Measurements from ENCODE around the gene GPR171.

GPR171 gene

DNA sequence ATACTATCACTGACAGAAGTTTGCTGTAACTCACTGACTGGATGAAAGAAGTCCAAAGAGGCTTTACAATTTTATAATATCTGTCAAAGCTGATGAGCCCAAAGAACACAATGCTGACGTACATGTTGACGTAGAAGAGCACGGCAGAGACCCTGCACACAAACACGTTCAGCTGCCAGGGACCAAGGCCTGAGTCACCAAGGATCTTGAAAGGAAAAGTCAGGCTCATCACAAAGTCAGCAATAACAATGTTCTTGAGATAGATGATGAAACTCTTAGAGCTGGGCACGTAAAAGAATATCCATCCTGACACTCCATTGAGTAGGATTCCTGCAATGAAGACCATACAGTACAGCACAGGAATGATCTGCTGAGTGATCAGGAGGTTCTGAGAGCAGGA lies 10.9 kb upstream of the GPR171 start:
- no peak for DNase-seq (ENCODE audit: low spot score)

DNA sequence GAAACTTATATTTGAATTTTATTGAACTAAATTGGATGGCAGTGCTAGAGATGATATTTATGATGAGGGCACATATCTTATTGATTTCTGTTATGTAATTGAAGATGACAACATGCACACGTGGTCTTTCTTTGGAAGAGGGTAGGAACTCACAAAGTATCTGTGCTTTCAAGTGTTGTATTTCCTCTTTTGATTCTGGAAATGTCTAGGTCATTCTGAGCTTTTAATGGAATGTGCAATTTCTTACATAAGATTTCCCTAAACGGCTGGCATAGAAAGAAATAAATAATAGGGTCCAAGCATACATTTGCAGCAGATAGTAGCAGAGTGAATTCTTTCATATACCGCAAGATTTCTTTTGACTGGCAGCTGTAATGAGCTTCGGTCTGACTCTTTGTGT lies 10.1 kb upstream of the GPR171 start:
- DNase-seq (ENCODE audit: low spot score) = no peak

DNA sequence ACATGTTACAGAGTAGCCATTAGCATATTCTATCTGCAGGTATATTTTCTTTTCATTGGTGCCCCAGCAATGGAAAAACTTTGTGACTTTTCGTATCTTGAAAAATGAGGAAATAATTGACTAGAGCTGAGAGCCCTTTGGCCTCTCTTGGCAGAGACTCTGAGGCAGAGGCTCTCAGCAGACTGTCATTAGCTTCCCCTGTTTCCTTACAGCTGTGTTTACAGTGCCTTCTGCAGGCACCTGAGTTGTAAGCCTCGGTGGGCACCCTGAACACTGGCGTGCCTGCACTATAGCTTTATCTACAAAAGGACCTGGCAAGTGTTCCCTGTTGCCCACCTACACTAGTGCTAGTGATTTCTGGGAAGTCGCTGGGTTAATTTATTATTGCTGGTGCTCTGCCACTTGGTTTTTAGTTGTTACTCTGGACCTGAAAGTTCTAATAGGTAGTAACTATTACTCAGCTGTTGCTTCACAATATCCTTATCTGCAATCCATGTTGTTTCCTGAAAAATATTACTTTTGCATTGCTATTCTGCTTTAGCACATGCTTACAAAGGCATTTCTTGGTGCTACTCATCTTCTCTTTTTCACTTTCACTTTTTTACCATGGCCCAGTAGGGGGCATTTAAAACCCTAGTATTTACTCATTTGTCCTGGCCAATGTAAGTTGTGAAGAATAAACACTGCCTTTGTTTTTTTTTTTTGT lies 7.8 kb upstream of the GPR171 start:
- DNase-seq (ENCODE audit: low spot score) = no peak

DNA sequence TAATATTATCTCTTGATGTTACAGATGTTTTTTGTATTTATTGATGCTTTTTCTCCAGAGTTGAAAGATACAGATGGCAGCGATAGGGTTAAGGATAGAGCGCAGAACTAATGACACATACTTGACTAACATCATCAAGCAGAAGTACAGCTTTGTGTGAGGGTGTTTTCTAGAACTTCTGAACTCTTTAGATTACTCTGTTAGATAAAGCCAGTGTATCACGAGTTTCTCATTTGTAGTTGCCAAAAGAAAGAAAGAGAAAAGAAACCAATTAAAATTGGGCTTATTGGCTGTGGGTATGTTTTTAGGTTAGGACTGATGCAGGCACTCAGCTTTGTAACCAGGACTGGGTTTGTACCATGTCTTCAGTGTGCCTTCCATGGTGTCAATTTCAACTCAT lies 6.6 kb upstream of the GPR171 start:
- DNase-seq (ENCODE audit: low spot score) = no peak

DNA sequence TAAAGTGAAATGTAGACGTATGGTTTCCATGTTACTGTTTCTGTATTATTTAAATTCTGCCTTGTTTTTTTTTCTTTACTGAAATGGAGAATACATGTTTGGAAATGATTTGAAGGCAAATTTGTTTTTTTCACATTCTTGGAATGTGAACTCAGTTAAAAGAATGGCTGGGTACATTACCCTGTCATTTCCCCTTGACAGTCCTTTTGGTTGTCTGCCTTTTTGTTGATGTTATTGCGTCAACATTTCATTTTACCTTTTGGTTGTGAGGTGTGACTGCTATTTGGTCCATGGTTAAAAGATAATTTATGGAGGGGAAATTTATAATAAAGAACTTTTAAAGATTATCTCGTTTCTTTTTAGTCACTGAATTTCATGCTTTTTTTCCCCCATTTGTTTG lies 3.2 kb upstream of the GPR171 start:
- no peak for DNase-seq (ENCODE audit: low spot score)

DNA sequence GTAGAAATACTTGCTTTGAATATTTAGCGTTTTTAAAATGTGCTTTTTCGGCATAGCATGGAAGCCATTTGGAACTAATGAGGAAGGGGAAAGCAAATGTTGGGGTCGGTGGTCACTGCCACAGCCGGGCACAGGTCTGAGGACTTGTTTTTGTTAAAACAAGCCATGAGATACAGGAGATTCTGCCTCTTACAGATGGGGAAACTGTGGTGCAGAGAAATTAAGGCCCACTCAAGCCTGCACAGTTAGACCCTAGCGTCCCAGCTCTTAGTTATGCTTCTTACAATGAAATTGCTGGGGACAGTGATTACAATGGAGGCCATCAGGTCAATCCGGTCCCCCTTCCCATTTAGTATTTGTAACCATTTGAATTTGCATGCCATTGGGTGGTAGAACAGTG lies 2.5 kb upstream of the GPR171 start:
- DNase-seq (ENCODE audit: low spot score) = no peak

DNA sequence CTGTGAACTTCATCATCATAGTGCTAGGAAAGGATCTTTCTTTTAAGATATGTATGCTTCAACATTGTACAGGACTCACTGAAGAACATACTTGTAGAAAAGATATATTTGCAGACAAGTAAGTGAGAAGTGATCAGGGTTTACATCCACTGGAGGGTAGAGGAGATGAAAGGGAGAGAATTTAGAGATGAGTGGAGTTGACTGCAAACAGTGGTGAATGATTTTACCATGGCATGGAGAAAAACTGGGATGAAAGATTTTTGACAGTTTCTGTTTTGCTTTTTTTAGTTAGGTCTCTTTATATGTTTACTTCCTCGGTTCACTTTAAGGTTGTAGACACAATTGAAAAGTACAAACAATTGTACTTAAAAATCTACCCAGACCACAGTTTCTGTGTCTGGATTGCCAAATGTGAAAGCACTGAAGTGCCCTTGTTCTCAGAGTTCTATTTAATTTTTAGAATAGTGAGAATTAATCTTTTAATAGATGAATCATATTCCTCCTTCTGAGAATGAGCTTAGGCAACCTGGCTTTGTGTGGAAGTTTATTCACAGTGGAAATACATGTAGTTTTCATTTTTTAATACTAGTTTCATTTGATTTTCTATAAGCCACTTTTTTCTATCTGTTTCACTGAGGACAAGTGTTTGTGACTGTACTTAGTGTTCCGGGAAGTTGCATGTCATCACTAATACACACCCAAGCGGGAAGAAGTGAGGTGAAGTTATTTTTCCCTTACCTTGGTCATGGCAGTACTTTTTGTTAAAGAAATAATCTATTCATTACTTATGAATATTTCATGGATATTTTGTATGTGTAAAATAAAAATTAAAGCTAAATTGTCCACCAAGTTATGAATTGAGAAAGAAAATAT lies 1.8 kb upstream of the GPR171 start:
- DNase-seq (ENCODE audit: low spot score) = no peak

DNA sequence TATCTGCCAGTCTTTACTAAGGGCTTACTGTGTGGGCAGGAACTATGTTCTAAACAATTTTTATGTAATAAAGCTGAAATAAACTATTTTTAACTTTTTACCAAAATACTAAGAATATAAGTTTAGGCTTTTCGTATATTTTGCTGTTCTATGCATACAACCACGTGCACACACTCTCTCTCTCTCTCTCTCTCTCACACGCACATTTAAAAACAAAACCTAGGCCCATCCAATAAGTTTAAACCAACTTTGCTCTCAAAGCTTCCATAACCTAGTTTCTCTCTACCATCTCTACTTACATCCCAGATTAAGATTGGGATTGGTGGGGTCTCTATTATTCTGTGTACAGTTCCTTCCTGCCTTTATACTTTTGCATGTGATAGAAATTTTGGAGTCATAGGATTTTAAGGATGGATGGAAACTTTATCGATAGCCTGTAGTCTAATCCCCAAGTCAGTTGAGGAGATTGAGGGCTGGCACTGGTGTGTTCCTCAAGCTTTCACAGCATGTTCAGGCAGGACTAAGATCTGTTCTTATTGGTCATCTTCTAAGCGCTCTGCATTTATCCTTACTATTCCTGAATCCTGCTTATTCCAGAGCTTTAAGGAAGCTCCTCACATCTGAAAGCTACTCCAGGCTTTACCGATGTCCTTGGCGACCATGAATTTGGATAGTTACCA lies 1.8 kb downstream of the GPR171 start:
- DNase-seq (ENCODE audit: low spot score) = no peak

DNA sequence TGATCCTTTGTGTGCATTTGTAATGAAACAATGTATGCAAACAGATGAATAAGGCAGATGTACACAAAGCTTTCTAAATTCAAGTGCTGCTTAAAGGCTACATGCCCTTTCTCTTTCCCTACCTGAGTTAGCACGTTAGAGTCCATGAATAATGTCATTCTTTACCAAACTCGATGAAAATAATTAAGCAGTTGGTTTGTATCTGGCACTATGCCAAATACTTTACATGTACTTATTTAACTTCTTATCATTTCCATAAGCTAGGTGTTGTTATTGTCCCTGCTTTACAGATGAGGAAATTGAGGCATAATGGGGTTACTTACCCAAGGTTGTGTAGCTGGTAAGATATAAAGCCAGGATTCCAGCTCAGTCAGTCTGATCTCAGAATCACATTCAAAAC lies 2.4 kb downstream of the GPR171 start:
- DNase-seq (ENCODE audit: low spot score) = no peak

DNA sequence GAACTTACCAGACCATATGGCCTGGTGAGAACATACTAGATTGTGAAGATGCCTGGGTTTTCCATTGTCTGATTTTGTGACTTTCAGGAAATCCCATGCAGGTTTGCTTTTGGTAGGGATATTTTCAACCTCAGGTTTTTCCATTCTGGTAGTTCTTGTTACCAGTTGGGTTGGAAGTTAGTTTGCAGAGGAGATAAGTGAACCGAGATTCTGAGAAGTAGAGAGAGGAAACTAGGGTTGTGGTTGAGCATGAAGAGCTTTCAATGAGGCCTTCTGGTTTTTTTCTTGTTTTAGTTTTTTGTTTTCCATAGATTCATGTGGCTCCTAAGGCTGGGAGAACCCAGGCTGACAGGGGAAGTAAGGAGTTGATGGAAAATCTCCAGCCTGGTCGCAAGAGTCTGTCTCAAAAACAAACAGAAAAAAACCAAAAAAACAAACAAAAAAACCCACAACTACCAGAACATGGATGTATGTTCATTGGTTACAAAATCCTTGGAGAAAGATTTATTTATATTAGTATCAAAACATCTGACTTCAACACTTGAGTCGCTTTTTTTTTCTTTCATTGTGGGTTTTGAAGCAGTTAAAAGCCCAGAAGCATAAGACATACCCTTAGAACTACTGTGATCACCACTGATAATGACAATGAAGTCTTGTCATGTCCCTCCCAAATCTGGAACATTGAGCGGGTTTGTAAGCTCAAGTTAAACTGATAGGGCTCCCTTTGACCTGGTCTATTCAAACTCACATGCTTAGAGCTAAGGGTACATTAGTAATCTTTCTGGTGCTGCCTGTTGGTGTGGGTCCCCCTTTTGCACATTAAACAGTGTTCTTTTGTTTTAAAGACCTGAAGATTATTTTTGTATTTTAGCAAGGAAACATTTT lies 3.2 kb downstream of the GPR171 start:
- DNase-seq (ENCODE audit: low spot score) = no peak

DNA sequence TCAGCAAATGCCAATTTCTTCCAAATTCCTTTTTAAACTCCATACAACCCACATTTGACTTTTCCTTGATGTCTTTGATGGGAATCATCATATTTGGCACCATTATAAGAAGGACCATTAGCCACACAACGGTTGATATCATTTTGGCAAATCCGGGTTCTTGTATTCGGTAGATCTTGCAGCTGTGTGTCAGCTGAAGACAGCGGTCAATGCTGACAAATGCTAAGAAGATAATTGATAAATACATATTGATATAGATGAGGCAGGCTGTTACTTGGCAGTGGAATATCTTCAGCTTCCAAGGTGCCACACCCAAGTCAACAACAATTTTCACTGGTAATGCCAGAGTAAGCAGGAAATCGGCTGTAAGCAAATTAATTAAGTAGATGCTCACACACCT lies 4.2 kb downstream of the GPR171 start:
- DNase-seq (ENCODE audit: low spot score) = no peak

DNA sequence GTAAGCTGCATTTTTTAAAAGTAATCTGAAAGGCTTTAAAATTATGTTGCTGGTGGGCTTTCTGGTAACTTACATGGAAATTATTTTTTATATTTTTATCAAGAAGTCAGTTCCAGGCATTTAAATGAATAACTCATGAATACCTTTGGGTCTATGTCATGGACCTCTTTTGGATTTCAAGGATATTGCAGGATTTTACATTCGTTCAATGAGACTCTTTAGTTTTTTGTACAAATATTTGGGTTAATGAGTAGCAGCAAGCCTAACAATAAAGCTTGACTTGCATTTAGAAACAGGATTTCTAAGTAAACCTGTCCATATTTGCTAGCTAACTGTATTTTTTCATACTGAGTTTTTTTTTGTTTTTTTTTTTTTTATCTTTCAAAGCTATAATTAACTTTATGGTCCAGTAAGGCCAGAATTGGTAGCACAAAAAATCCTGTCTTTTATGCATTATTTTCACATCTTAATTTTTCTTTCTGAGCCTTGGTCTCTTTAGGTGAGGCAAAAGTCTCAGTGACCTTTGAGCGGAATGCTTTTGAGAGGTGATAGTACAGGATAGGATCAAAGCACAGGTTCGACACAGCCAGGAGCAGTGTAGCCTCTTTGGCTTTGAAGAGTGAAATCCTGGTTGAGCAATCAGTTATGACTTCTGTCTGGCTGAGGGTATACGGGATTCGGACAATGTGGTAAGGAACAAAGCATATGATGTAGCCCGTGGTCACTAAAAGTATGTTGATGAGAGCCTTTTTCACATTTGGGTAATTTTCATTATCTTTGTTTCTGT lies 4.8 kb downstream of the GPR171 start:
- DNase-seq (ENCODE audit: low spot score) = no peak

DNA sequence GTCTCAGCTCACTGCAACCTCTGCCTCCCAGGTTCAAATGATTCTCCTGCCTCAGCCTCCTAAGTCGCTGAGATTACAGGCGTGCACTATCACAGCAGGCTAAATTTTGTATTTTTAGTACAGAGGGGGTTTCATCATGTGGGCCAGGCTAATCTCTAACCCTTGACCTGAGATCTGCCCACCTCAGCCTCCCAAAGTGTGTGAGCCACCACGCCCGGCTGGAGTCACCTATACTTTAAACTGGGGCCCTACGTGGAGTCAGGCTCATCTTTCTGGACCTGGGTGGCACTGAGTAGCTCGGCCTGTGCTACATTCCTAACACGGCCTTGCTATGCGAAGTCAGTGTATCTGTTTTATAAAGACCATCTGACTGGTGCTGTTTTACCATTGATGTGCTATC lies 5.8 kb downstream of the GPR171 start:
- no peak for DNase-seq (ENCODE audit: low spot score)

DNA sequence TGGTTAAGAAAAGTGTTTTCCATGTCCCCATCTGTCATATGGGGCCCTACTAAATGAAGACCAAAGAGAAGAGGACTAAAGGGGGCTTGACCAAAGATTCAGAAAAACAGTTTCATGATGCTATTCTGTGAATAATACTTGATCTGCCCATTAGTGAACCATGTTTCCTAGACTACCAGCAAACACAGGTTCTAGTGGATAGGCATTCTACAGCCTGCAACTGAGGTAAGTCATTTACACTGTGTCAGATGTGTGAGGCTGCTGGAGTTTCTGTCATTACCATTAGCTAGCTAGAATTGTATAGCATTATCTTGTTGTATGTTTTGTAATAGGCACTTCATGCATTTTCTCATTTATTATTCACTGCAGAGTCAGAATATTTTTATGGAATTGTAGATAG lies 6.6 kb downstream of the GPR171 start:
- no peak for DNase-seq (ENCODE audit: low spot score)

DNA sequence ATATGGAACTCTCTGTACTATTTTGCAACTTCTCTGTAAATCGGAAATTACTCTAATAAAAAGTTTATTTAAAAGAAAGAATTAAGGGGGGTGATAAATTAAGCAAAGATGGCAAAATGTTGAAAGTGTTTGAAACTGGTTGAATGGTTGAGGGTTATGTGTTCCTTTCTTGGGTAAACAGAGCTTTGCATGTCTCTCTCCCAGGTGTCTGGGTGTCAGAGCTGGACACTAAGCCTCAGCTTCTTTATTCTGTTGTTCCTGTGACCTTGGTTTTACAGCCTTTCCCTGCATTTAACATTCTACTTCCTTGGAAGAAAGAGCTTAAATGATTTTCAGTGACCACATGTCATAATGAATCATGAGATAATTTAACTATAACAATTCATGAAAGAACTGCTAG lies 7.2 kb downstream of the GPR171 start:
- no peak for DNase-seq (ENCODE audit: low spot score)

DNA sequence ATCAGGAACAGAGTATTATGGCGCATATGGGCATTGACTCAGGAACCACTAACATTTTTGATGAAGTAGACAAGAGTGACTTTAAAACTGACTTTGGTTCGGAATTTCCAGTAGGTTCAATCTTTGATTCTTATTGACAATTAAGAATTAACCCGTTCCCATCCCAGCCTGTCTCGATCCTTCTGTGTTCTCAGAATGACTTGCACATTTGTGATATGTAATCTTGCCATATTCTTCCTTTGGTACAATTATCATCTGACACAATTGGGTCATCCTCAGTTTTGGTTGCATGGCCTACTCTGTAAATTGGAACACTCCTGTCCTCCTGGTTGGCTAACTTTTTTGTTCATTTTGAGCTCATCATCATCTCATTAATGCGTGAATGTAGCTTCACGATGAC lies 10.5 kb downstream of the GPR171 start:
- no peak for DNase-seq (ENCODE audit: low spot score)

DNA sequence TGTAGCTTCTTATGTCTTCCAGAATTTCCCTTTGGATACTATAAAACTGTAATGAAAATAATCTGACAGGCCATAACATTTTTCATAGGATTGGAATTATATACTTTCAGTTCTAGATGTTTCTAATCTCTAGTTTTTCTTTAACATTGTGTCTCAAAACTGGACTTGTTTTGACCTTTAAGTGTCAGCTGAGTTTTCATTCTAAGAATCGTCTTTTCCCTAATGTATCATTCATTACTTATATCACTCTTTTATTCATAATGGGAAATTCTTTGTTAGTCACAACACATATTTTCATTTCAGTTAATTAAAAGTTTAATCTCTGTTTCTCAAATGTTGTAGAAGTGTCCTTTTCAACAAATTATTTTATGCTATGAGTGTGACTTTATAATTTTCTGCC lies 11.9 kb downstream of the GPR171 start:
- no peak for DNase-seq (ENCODE audit: low spot score)

DNA sequence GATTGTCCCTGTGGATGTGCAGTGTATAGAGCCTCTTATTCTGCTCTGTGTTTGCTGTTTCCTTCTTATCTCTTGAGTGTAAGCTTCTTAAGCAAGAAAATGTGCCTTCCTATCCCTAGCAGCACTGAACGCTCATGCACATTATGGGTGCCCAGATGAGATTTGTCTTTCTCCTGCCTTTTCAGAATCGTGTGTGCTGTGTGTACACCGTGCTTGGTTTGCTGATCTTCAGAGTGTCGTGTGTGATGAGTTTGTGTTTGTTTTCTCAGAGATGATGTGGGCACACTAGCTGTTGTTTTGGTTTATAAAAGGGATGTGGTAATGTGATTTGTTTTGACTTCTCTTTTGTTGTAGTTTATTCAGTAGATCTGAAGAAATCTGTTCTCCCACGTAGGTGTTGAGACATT lies 19.7 kb downstream of the GPR171 start:
- no peak for DNase-seq (ENCODE audit: low spot score)

DNA sequence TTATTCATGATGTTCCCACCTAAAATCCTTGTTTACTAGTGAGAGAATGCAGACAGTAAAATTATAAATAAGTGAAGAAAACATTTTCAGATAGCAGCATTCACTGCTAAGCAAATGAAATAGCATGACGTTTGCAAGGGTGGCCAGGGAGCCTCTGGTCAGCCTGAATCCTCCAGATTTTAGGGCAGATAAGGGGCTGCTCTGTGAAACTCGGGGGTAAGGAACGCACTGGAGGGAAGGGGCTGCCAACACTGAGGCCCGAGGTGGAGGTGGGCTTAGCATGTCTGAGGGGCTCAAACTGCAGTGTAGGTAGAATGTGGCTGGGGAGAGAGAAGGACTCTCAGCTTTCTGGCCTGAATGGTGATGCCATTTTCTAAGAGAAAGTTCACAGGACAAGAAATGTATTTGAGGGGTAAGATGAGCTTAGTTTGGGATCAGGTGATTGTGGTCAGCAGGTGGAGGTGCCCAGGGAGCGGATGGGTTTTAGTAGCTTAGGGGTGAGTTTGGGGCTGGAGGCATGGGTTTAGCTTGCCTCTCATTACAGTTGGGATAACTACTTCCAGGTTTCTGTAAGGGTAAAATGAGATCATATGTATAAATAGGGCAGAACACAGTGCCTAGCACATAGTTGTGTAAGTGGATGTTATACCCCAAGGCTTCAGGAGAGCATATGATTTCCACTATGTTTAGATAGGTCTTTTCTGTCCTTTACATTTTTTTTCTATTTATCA lies 20.5 kb downstream of the GPR171 start:
- no peak for DNase-seq (ENCODE audit: low spot score)

DNA sequence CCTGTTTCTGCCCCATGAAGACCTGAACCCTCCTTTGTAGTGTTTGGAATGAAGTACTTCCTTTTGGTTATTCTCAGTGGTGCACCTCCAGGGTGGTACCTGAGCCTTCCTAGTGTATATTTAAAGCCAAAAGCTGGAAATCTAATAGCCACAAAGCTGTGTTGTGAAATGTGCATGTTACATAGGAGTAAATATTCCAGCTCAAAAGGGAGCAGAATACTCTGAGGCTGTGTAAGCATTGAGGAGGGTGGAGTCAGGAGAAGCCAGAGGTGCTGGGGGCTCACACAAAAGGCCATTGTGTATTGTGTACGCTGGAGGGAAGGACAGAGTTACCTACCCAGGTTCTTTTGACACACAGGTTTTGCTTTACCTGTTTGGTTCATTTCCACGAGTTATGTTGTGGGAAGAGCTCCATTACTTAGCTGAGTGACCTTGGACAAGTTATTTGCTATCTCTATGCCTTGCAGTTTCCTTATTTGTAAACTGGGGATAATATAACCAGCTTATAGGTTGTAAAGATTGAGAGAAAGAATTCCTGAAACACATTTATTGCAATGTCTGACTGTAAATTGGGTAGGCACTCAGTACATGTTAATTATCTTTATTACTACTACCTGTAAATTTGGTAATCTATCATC lies 24.7 kb downstream of the GPR171 start:
- DNase-seq (ENCODE audit: low spot score) = no peak
